SK-N-MC (cell line): ENCODE data around the gene HSP90AB1.

ENCODE experiments used
- EZH2 ChIP-seq: fragments of 200-600 bp; sonication (generic); IDR thresholded peaks from one replicate; pipeline ENCODE4 v1.6.1; 2017; ENCODE audit warnings: antibody characterized with exemption
- FOXP2 ChIP-seq: optimal IDR thresholded peaks from 2 replicates; pipeline ENCODE3; 2011; ENCODE audit warnings: mild to moderate bottlenecking, moderate library complexity; ENCODE audit not compliant: insufficient read depth; ENCODE audit errors: extremely low read length, control extremely low read depth
- POLR2AphosphoS5 ChIP-seq: IDR thresholded peaks from 2 replicates; pipeline ENCODE4 v1.6.1; 2012; ENCODE audit warnings: mild to moderate bottlenecking, low read depth, low read length, borderline replicate concordance

DNA sequence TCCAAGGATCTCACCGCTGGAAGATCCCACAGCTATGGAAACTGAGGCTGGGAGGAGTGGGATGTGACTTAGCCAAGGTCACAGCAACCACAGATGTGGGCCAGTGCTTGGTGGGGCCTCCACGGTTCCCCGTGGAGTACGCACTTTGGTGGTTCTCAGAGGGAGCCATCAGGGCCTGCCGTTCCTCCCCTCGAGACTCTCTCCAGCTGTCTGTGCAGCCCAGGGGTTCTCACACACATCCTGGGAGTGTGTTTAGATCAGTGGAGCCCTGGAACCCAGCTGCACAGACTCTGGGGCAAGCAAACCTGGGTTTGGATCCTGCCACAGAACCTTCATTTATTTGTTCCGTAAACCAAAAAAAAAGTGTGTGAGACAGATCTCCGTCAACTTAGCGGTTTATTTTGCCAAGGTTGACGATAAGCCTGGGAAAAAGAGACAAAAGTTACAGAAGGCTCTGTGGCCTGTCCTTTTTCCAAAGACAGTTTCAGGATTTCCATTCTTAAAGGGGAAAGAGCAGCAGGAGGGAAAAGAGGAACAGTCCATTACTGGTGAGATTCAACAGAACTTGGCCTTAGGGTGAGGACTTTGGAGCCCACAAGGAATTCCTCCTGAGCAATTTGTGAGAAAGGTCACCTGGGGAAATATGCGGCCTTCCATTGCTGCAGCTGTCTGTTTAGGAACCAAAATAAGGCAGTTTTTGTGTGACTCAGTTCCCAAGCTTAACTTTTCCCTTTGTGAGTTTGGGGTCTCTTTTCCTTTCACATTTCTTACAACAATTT lies 43.7 kb upstream of the HSP90AB1 start:
- no peak for TF ChIP-seq POLR2AphosphoS5
- no peak for TF ChIP-seq EZH2
- no peak for TF ChIP-seq FOXP2
